Fibroblast of pulmonary artery (primary cell): Measurements from ENCODE around the gene ACOX3.
"Not testable (repeated sequence)": the region's sequence is repeated elsewhere in the genome, so short reads cannot be mapped to it uniquely, and the experiment has no call there.

Experiments used
- DNase-seq: peaks from one replicate; pipeline ENCODE4 v3.0.0-alpha.2; 2010; ENCODE audit warnings: low read depth
- H3K4me3 ChIP-seq: replicated peaks from 2 replicates; pipeline ENCODE4 v1.5.1; 2011; ENCODE audit warnings: low read depth, mild to moderate bottlenecking, control low read depth, low read length, moderate library complexity
- CTCF ChIP-seq: IDR thresholded peaks from 2 replicates; pipeline ENCODE4 v1.5.1; 2011; ENCODE audit warnings: mild to moderate bottlenecking, control low read depth, low read length, inconsistent platforms; ENCODE audit errors: missing control alignments

Gene ACOX3

GRCh38 chr4:8349664-8350236 is 90.8 kb downstream of the ACOX3 start:
- TF ChIP-seq CTCF, result no peak
- no peak overlapping the region for H3K4me3 ChIP-seq
- no peak for DNase-seq

- not testable (repeated sequence) for H3K4me3 ChIP-seq, DNase-seq
Observed at GRCh38 chr4:8349236-8349635, 91.3 kb downstream of the ACOX3 start.

GRCh38 chr4:8348071-8348470 is 92.5 kb downstream of the ACOX3 start:
- no peak overlapping the region for H3K4me3 ChIP-seq
- TF ChIP-seq CTCF, result no peak
- no peak for DNase-seq

- no peak overlapping the region for H3K4me3 ChIP-seq
- no peak for DNase-seq
- no peak for TF ChIP-seq CTCF
Observed at GRCh38 chr4:8347660-8348059, 92.9 kb downstream of the ACOX3 start.

GRCh38 chr4:8346838-8347605 is 93.5 kb downstream of the ACOX3 start:
- no peak overlapping the region for H3K4me3 ChIP-seq
- no peak for TF ChIP-seq CTCF
- DNase-seq, result no peak

- H3K4me3 ChIP-seq, result no peak overlapping the region
- no peak for DNase-seq
- TF ChIP-seq CTCF, result no peak
Observed at GRCh38 chr4:8345946-8346814, 94.3 kb downstream of the ACOX3 start.
